ENCODE results near the gene EVI5. TPM values are rescaled to one million over a fixed set of nuclear protein-coding genes. Genes with fewer than 3 reads are reported as not detected.

EVI5 gene
- 3.9 to 8.3 TPM (median 6.0 TPM) in 5 replicates for total RNA-seq (2022; extraction: Qiagen RNA extraction)

DNA sequence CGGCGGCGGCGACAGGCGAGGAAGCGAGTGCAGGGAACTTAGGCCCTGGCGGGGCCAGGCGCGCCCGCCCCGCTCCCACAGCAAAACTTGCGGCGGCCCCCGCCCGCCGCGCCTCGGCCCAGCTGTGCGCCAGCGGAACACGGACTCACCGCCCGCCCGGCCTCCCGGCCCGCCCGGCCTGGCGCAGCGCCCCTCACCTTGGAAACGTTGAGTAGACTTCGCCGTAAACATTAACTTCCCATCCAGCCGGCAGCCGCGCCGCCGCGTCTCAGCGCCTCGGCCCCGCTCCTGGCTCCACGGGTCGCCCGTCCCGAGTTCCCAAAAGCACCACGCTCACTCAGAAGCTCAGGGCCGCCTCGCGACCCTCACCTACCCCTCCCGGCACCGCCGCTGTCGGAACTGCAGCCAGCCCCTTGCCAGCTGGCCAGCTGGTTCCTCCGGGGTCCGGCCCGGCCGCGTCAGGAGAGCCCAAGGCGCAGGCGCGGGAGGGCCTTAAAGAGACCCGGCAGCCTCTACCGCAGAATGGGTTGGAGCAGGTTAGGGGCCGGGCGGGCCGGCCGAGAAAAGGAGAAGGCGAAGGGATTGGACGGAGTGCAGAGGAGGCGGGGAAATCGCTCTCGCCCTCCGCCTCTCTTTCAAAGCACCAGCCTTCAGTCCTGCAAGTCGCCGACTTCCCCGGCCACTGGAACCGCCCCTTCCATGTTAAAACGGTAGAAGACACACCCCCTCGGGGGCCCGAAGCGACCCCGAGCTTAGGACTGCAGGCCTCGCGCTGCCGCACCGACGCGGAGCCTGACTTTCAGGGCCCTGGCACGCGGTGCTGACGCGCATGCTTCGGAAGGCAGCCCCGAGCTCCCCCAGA lies at the start of gene EVI5:
Gene EVI5, minus strand, starts transcription at position 470 of the 862 bp plus-strand sequence. CDS start 48,562 bp downstream, outside the sequence.

DNA sequence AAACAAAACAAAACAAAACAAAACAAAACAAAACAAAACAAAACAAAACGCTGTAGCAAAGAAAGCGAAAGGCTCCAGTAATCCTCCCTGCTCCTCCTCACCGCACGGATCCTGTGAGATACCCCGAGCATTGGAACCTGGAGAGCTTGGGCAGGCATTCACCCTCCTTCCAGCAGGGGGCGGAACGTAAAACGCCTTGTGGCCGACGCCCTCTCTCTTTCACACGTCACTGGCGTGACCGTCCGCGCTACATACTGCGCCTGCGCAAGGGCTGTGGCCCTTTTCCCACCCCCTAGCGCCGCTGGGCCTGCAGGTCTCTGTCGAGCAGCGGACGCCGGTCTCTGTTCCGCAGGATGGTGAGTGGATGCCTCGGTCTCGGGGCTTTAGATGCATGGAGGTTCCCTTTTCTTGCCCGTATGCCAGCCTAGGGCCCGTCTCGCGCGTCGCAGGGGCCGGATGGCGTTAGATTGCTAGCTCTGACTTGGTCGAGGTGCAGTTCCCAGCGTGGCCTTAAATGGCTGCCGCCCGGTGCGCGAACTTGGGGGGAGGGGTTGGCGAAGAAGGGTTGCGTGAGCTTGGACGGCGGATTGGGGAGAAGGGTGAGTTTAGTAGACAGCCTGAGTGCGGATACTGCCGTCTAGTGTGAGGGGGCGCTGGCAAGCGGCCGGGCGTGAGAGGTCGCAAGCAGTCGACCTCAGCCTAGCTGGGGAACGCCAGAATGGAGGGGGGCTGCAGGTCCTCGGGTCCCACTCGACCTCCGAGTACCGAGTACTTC lies 47.0 kb upstream of the EVI5 start, which contains the start of gene RPL5:
Gene RPL5, plus strand, starts transcription at position 279 of the 775 bp plus-strand sequence. Its CDS starts 75 bp downstream, at position 354.

DNA sequence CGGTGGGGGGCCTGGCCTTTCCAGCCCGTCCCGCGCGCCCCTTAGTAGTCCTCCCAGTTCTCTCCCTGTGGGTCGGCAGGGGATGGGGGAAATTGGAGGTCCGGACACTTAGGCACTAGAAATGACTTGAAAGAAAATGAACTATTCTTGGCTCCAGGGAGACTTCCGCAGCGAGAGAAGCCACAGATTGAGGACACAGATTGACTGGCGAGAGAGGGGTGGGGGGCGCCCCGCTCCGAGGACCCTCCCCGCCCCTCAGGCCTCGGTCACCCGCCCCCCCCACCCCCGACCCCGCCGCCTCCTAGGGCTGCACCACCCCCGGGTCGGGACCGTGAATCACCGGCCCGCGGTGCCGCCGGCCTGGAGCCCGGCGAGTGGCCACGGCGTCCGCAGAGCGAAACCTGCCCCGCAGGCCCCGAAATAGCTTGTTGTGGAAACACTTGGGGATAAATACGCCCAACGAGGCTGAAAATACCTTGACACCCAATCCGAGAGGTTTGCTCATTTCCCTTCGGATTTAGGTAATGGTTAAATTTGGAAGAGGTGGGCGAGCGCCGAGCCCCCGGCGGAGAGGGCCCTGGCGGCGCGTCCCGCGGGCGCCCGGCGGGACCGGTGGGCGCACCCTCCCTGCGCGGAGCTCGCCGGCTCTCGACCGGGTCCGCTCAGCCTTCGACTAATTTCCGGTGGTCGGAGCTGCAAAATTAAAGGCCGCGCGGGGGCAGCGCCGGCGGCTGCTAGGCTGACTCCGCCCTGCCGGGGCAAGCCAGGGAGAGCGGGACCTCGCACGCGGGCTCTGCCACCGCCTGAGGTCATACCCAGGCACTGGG lies 298.4 kb downstream of the EVI5 start, which contains the start of gene GFI1:
Gene GFI1, minus strand, starts transcription at position 675 of the 827 bp plus-strand sequence. CDS start 3,438 bp downstream, outside the sequence.

Other genes with a start within 250 kb of the EVI5 start
- gene RPL5, start 46.9 kb upstream of the EVI5 start, total RNA-seq (2022; extraction: Qiagen RNA extraction), result 1,107 to 1,187 TPM (median 1,150 TPM) in 5 replicates
- 8.1 to 10.1 TPM (median 9.7 TPM) in 5 replicates for gene DIPK1A, start 176.4 kb upstream of the EVI5 start, total RNA-seq (2022; extraction: Qiagen RNA extraction)

Data from A549 treated with CORT108297 at 1 μM for 4 hours (cell line).